Heart left ventricle (tissue), 13 donors: ENCODE results near the gene ZSWIM4.

ENCODE experiments used
- CTCF ChIP-seq, 12 donors: fragments of 200-600 bp; sonication (generic) in 4 of 12; IDR thresholded peaks; one replicate each; pipeline versions ENCODE4 v1.5.0 to v1.8.0; 2018 to 2022; ENCODE audit warnings: antibody characterized with exemption in 12 of 12, mild to moderate bottlenecking in 5 of 12
- POLR2A ChIP-seq, 2 donors: fragments of 450-650 bp; IDR thresholded peaks; one replicate each; pipeline ENCODE4 v1.6.1; 2017; ENCODE audit warnings: antibody characterized with exemption in 2 of 2, mild to moderate bottlenecking in 2 of 2, moderate library complexity in 2 of 2
- donor health status: ischemic (EF 13 %, LVEDD 7.1; RV severe dilation, severe dysfunction).
- donor health status: DM: no; HTN: yes; CAD: no.
- donor health status: DM: no; HTN: no; CAD: no.
- donor health status: ischemic (EF 25% LVEDD 6.9; RV normal size, moderate dysfunction).
- donor health status: ischemic (EF 25% LVEDD 5.7; RV mildly dilated, moderate dysfunction).
- donor health status: ischemic (EF 35%, LVEDD 5.7; RV mildly dilated, moderate dysfunction).
- donor health status: nonischemic (EF 11% LVEDD 7.7; RV severe dilation, severe dysfunction).
- donor health status: DM: yes; HTN: yes; CAD: no.
- donor health status: PGD.
- donor health status: ischemic (EF 29% LVEDD 5.4; RV normal size, mild dysfunction).
- donor health status: nonischemic (EF 23%, LVEDD 6.1; RV moderate dilation, normal function).

- no peak for TF ChIP-seq CTCF (IDR thresholded peaks at IDR 0.05)
- no peak for TF ChIP-seq POLR2A (IDR thresholded peaks at IDR 0.05)
Observed at GRCh38 chr19:13770013-13770635, 25.1 kb upstream of the ZSWIM4 start.
